Left ventricle myocardium inferior (tissue), 1 donor: ENCODE measurements around the gene C21orf58. TPM values are rescaled to one million over a fixed set of nuclear protein-coding genes. Genes with fewer than 3 reads are reported as not detected.
A peak's percentile ranks its signal among the peaks of the same experiment; 100 is the strongest.

Experiments used
- DNase-seq: peaks from one replicate; pipeline ENCODE4 v3.0.0-alpha.2; 2020
- H3K27ac ChIP-seq: fragments of 200-600 bp; replicated peaks from 2 replicates; pipeline ENCODE4 v1.8.0; 2021
- H3K27me3 ChIP-seq: fragments of 200-600 bp; 2 replicates; pipeline ENCODE4 v1.8.0; 2021; ENCODE audit warnings: low read depth
- H3K36me3 ChIP-seq: fragments of 200-600 bp; 2 replicates; pipeline ENCODE4 v1.8.0; 2021
- H3K4me1 ChIP-seq: fragments of 200-600 bp; 2 replicates; pipeline ENCODE4 v1.8.0; 2021
- H3K4me3 ChIP-seq: fragments of 200-600 bp; 2 replicates; pipeline ENCODE4 v1.8.0; 2021; ENCODE audit warnings: mild to moderate bottlenecking, moderate library complexity
- H3K9me3 ChIP-seq: fragments of 200-600 bp; replicated peaks from 2 replicates; pipeline ENCODE4 v1.8.0; 2021
- intact Hi-C: fragments of 100-400 bp; cut with micrococcal nuclease; formaldehyde crosslinking; loops from one replicate; pipeline ENCODE4 v1.11.0; 2022
- total RNA-seq: library from RNA; stranded (reverse); fragmentation: NEBNext Ultra II Directional; extraction: Animal tissue kit (Norgen Biotek cat#: 25700); gene quantifications from one replicate; pipeline ENCODE4 v1.2.1, GENCODE V29; 2021
- TF ChIP-seq, protein P1 (sequence below): fragments of 200-600 bp; IDR thresholded peaks from 2 replicates; pipeline ENCODE4 v1.8.0; 2021; ENCODE audit warnings: antibody characterized with exemption, mild to moderate bottlenecking, borderline replicate concordance
- donor health status: DM: no; HTN: yes; CAD: no; lungs with severe emphysema.

Gene C21orf58
- total RNA-seq, 1 donor from 2014 or later = 1.5 TPM

GRCh38 chr21:46285761-46286647 lies 37.7 kb downstream of the C21orf58 start, which contains the start of gene YBEY:
YBEY (plus strand) TSS chr21:46286342; CDS start chr21:46286914, 572 bp downstream.
- H3K9me3 ChIP-seq = no peaks in the 10 kb centered on the region
- H3K27ac ChIP-seq = peak within 1 kb of the TSS; percentile 96
- peak; percentile 92 for DNase-seq
- intact Hi-C loops = no loop called here
- peaks cover 47% of the 10 kb centered on the region for H3K36me3 ChIP-seq
- H3K4me3 ChIP-seq = peak within 1 kb of the TSS; percentile 84
- TF ChIP-seq, protein P1, sequence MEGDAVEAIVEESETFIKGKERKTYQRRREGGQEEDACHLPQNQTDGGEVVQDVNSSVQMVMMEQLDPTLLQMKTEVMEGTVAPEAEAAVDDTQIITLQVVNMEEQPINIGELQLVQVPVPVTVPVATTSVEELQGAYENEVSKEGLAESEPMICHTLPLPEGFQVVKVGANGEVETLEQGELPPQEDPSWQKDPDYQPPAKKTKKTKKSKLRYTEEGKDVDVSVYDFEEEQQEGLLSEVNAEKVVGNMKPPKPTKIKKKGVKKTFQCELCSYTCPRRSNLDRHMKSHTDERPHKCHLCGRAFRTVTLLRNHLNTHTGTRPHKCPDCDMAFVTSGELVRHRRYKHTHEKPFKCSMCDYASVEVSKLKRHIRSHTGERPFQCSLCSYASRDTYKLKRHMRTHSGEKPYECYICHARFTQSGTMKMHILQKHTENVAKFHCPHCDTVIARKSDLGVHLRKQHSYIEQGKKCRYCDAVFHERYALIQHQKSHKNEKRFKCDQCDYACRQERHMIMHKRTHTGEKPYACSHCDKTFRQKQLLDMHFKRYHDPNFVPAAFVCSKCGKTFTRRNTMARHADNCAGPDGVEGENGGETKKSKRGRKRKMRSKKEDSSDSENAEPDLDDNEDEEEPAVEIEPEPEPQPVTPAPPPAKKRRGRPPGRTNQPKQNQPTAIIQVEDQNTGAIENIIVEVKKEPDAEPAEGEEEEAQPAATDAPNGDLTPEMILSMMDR = peak; percentile 58
- no peaks in the 10 kb centered on the region for H3K27me3 ChIP-seq
- peaks cover 72% of the 10 kb centered on the region for H3K4me1 ChIP-seq

GRCh38 chr21:46285206-46285661 lies 38.4 kb downstream of the C21orf58 start, which contains the start of gene MCM3AP:
MCM3AP (minus strand) TSS chr21:46285611; CDS start chr21:46285286, 325 bp downstream.
- intact Hi-C loops = no loop called here
- peaks cover 73% of the 10 kb centered on the region for H3K4me1 ChIP-seq
- TF ChIP-seq, protein P1 = no peak
- no peaks in the 10 kb centered on the region for H3K27me3 ChIP-seq
- no peaks in the 10 kb centered on the region for H3K9me3 ChIP-seq
- peaks cover 51% of the 10 kb centered on the region for H3K36me3 ChIP-seq
- peak within 1 kb of the TSS; percentile 96 for H3K27ac ChIP-seq
- H3K4me3 ChIP-seq = peak within 1 kb of the TSS; percentile 84
- DNase-seq = no peak

GRCh38 chr21:46284733-46285132 lies 38.9 kb downstream of the C21orf58 start:
- TF ChIP-seq, protein P1 = no peak
- Histone ChIP-seq H3K27me3 (no peaks in the 10 kb centered on the region), H3K4me3 (peak overlapping the region; percentile 84), H3K27ac (peak overlapping the region; percentile 20), H3K36me3 (peaks cover 56% of the 10 kb centered on the region), H3K4me1 (peaks cover 73% of the 10 kb centered on the region), H3K9me3 (no peaks in the 10 kb centered on the region)
- DNase-seq = no peak
- intact Hi-C loops = no loop called here

DNA sequence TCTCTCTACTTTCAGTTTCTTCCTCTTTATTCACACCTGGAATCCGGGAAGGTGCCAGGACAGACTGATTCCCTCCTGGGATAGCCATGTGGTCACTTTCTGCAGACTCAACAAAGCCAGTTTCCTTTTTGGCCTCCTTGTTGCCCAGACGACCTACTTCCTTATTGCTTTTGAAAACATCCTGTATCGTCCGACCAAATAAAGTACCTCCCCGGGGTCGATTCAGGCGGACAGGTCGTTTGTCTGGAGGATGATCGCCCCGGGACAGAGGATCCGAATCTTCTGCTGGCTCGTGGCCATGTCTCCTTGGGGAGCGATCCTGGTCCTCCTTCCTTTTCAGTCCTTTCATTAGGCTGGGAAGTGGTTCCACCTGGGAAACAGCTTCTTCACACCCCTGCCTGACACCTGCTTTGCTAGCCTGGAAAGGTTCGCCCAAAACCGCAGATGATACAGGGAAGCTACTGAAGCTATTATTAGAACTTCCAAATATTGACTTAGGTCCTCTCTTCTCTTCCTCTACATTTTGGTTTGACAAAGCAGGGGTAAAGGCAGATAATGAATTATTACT lies 39.5 kb downstream of the C21orf58 start:
- TF ChIP-seq, protein P1 = no peak
- Histone ChIP-seq H3K4me1 (peaks cover 73% of the 10 kb centered on the region), H3K4me3 (peak overlapping the region; percentile 84), H3K36me3 (peaks cover 62% of the 10 kb centered on the region), H3K27me3 (no peaks in the 10 kb centered on the region), H3K27ac (peak overlapping the region; percentile 20), H3K9me3 (no peaks in the 10 kb centered on the region)
- DNase-seq = no peak
- intact Hi-C loops = no loop called here

GRCh38 chr21:46274797-46275390 lies 48.8 kb downstream of the C21orf58 start:
- intact Hi-C loops = no loop called here
- H3K27me3 ChIP-seq = no peaks in the 10 kb centered on the region

More at GRCh38 chr21:46274797-46275390, 48.8 kb downstream of the C21orf58 start:
- TF ChIP-seq, protein P1 = no peak
- H3K27ac ChIP-seq = no peak overlapping the region
- no peak for DNase-seq
- H3K36me3 ChIP-seq = peaks cover 100% of the 10 kb centered on the region
- no peaks in the 10 kb centered on the region for H3K4me1 ChIP-seq
- no peaks in the 10 kb centered on the region for H3K9me3 ChIP-seq
- H3K4me3 ChIP-seq = no peak overlapping the region
